IMR-90 (cell line): ENCODE data around the gene DGKG.

Source experiments
- BHLHE40 ChIP-seq: fragments of 150-350 bp; IDR thresholded peaks from 2 replicates; pipeline ENCODE4 v1.6.1; 2016; ENCODE audit warnings: mild to moderate bottlenecking, low read depth, low read length
- CEBPB ChIP-seq: IDR thresholded peaks from 2 replicates; pipeline ENCODE4 v1.6.1; 2012; ENCODE audit warnings: low read depth, low read length, improper control_type of control experiment
- CHD1 ChIP-seq: IDR thresholded peaks from 2 replicates; pipeline ENCODE4 v1.6.1; 2012; ENCODE audit warnings: low read depth, low read length, improper control_type of control experiment
- CTCF ChIP-seq: conservative IDR thresholded peaks from 2 replicates; pipeline ENCODE4 v1.5.1; 2012; ENCODE audit warnings: mild to moderate bottlenecking, low read depth, low read length, improper control_type of control experiment
- FOS ChIP-seq: fragments of 150-350 bp; IDR thresholded peaks from 2 replicates; pipeline ENCODE4 v1.6.1; 2016; ENCODE audit warnings: low read depth, low read length
- POLR2A ChIP-seq: IDR thresholded peaks from 2 replicates; pipeline ENCODE4 v1.6.1; 2012; ENCODE audit warnings: mild to moderate bottlenecking, low read depth, low read length
- RAD21 ChIP-seq: IDR thresholded peaks from 2 replicates; pipeline ENCODE4 v1.6.1; 2012; ENCODE audit warnings: low read length, improper control_type of control experiment
- USF2 ChIP-seq: fragments of 150-350 bp; IDR thresholded peaks from 2 replicates; pipeline ENCODE4 v1.6.1; 2017; ENCODE audit warnings: mild to moderate bottlenecking, antibody characterized with exemption, low read length, low read depth
- TF ChIP-seq, protein P1 (sequence below): fragments of 150-350 bp; IDR thresholded peaks from 2 replicates; pipeline ENCODE4 v1.6.1; 2016; ENCODE audit warnings: low read depth, mild to moderate bottlenecking, low read length, moderate library complexity, borderline replicate concordance

DNA sequence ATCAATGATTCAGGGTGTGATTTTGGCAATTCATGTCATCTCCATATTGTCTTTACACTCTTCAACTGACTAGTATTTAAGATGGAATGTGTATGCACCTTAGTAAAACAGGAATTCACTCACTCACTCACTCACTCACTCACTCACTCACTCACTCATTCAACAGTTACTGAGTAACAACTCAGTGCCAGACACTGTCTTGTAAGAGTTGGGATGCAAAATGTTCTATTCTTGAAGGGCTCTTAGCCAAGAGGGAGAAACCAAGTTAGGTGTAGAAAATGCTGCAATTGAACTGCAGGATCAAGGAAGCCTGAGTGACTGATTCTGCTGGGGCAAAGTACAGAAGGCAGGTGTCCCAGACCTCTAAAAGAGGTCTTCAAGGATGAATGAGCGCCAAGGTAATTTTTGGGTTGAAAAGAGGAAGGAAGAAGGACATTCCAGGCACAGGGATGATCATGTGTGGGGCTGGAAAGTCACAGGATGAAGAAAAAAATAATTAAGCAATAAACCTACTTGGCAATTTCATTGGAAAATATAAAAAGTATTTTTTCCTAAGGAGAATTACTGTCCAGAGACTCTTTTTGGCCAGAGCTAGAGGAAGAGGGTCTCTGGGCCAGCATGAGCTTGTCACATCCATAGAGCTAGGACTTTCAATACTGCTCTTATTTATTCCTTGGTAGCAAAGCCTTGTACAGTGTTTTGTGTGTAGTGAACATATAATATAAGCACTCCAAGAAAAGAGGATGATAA lies 194.2 kb downstream of the DGKG start:
- TF ChIP-seq FOS (no peak), RAD21 (no peak), CTCF (no peak), USF2 (no peak), POLR2A (no peak), BHLHE40 (no peak), CEBPB (no peak), CHD1 (no peak)
- TF ChIP-seq, protein P1, sequence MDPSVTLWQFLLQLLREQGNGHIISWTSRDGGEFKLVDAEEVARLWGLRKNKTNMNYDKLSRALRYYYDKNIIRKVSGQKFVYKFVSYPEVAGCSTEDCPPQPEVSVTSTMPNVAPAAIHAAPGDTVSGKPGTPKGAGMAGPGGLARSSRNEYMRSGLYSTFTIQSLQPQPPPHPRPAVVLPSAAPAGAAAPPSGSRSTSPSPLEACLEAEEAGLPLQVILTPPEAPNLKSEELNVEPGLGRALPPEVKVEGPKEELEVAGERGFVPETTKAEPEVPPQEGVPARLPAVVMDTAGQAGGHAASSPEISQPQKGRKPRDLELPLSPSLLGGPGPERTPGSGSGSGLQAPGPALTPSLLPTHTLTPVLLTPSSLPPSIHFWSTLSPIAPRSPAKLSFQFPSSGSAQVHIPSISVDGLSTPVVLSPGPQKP: no peak
